HG02798 (cell line): ENCODE results near the gene ADSS1.
"Not testable (repeated sequence)": the region's sequence is repeated elsewhere in the genome, so short reads cannot be mapped to it uniquely, and the experiment has no call there.

ENCODE experiments used
- ATAC-seq: cut with Tn5 transposase; IDR thresholded peaks from one replicate; pipeline ENCODE4 v1.9.1; 2021; ENCODE audit warnings: mild to moderate bottlenecking; ENCODE audit not compliant: unreplicated experiment, poor library complexity

ADSS1 gene

DNA sequence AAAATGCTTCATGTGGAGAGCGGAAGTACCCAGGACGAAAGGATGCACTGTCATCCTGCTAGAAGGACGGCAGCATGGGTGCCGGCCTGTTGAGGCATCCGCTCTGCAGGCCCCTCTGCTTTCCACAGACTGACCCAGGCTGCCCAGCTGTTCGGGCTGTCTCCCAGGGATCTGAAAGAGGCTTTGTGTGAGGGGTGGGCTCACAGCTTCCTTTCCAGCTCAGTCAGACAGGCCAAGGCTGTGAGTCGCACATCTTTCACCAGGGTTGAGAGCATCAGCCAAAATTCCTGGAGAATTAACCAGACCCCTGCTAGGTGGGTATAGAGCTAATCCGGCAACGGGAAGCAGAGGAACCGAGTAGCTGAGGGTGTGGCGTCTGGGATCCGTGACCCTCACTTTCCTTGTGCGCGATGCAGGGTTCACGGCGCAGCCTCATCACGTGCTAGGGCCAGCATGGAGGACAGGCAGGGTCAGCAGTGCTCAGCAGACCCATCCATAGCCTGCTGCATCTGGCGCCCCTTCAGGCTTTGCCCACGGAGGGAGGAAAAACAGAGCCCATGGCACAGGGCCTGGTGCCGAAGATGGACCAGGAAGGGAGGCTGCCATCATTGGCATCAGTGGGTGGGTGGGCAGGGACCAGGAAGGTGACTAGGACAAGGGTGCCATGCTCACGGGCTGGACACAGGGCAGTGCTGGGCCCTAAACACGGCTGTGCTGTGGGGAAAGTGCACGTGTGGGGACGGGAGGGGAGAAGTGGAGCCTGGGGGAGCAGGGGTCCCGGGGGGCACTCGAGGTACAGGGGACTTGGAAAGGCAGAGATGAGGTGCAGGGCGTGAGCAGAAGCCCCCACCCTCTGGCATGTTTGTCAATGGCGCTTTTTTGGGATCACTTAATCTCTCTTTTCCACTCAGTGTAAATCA, 19.7 kb downstream of the ADSS1 start:
- no peak for ATAC-seq

- ATAC-seq = no peak
Measured at GRCh38 chr14:104744484-104744883, 20.5 kb downstream of the ADSS1 start.

- no peak for ATAC-seq
Measured at GRCh38 chr14:104745431-104745830, 21.4 kb downstream of the ADSS1 start.

GRCh38 chr14:104746071-104746545, 22.1 kb downstream of the ADSS1 start:
- no peak for ATAC-seq

- ATAC-seq = no peak
Measured at GRCh38 chr14:104746934-104747481, 23.0 kb downstream of the ADSS1 start.

DNA sequence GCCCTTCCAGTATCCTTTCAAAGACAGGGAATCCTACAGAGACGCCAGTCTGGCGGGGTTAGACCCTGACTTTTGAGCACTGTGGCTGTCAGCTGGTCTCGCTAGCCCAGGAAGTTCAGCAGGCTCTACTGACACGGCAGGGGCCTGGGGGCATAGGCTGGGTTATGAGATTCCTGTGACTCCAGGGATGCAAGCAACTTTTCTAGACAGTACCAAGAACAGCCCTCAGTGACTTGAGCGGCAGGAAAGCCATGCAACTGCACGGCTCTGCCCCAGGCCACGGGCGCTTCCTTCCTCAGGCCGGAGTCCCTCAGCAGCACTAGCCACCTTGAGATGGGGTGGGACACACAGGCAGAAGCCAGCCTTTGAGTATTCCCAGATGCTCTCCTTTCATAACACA, 23.8 kb downstream of the ADSS1 start:
- ATAC-seq = no peak

GRCh38 chr14:104749111-104749649, 25.2 kb downstream of the ADSS1 start:
- ATAC-seq = no peak

- no peak for ATAC-seq
Measured at GRCh38 chr14:104750056-104750752, 26.2 kb downstream of the ADSS1 start.

DNA sequence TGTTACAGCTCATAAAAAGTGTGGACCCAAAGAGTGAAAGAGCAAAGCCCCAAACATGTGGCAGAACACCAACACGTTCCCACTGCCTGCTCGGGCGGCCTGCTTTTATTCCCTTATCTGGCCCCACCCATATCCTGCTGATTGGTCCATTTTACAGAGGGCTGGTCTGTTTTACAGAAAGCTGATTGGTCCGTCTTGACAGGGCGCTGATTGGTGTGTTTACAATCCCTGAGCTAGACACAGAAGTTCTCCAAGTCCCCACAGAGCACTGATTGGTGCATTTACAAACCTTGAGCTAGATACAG, 26.7 kb downstream of the ADSS1 start:
- ATAC-seq = not testable (repeated sequence)

- ATAC-seq = no peak
Measured at GRCh38 chr14:104751539-104752422, 27.8 kb downstream of the ADSS1 start.

GRCh38 chr14:104752423-104752734, 28.4 kb downstream of the ADSS1 start:
- no peak for ATAC-seq

DNA sequence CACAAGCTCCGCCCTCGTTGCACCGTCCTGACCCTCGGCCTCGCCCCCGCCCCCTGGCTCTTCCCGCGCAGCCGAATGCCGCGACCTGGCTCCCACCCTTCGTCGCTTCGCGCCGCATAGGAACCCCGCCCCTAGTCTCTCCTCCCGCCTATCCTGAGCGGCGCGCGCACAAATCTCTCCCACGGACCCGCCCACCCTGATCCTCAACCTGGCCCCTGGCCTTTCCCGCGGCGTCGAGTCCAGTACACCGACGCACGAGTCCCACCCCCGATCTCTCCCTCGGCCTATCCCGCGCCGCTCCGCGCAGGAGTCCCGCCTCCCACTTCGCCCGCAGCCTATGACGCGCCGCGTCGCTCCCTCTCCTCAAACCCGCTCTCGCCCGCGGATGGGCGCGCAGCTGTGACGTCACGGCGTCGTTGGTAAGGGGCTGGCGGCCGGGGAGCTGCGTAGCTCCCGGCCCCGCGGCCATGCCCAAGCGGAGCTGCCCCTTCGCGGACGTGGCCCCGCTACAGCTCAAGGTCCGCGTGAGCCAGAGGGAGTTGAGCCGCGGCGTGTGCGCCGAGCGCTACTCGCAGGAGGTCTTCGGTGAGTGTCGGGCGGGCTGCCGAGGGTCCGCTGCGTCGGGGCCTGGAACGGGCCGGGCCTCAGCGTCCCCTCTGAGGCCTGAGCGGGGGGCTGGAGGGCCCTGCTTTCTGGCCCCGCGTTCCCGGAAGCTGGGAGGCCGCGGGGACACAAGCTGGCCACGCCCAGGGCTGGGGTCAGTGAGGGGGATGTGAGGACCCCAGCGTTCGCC, 28.9 kb downstream of the ADSS1 start, which contains the start of gene SIVA1:
Gene SIVA1, plus strand, starts transcription at position 413 of the 793 bp plus-strand sequence. Its CDS starts 55 bp downstream, at position 468.
- peak; percentile 90 for ATAC-seq

- ATAC-seq = no peak
Measured at GRCh38 chr14:104753528-104754212, 29.6 kb downstream of the ADSS1 start.

DNA sequence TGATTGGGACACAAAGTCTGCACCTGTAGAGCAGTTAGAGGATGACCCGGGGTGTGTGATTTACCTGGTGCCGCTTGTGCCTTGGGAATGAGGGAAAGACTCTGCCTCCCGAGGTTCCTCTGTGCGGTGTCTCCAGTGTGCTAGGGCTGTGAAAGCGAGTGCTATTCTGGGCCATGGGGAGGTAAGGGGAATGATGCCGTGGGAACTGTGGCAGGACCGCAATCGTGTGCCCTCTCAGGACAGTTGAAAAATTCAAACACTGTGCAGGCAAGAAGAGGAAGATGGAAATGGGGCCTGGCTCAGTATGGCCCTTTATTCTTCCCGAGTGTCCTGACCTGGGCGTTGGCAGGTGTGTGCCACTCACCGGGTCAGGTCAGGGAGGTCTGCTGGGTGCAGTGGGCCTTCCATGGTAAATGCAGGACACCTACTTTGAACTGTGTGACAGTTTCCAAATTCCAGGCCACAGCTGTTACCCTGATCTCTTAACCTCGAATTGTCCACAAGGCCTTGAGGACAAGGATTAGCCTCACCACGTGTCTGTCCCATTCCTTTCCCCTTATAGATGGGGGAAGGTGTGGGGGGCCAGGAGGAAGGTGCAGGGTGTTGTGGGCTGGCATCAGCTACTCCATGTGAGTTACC, 30.3 kb downstream of the ADSS1 start:
- no peak for ATAC-seq

GRCh38 chr14:104755621-104756020, 31.6 kb downstream of the ADSS1 start:
- no peak for ATAC-seq

- ATAC-seq = no peak
Measured at GRCh38 chr14:104756477-104757237, 32.6 kb downstream of the ADSS1 start.

- ATAC-seq = no peak
Measured at GRCh38 chr14:104757238-104757585, 33.2 kb downstream of the ADSS1 start.
